K562 (cell line): ENCODE data around the gene SAE1.

Experiments
- NFYB ChIP-seq: IDR thresholded peaks from 2 replicates; pipeline ENCODE4 v1.6.1; 2011; ENCODE audit warnings: mild to moderate bottlenecking, moderate library complexity; ENCODE audit not compliant: insufficient read length; ENCODE audit errors: extremely low read depth
- ZNF217 ChIP-seq: sonication (generic); formaldehyde crosslinking; IDR thresholded peaks from 2 replicates; pipeline ENCODE4 v1.8.0; 2022; ENCODE audit warnings: mild to moderate bottlenecking, missing genetic modification reagents
- TF ChIP-seq, protein P1 (sequence below): fragments of 150-350 bp; IDR thresholded peaks from 2 replicates; pipeline ENCODE4 v1.6.1; 2014; ENCODE audit warnings: low read depth, mild to moderate bottlenecking, low read length, borderline replicate concordance

DNA sequence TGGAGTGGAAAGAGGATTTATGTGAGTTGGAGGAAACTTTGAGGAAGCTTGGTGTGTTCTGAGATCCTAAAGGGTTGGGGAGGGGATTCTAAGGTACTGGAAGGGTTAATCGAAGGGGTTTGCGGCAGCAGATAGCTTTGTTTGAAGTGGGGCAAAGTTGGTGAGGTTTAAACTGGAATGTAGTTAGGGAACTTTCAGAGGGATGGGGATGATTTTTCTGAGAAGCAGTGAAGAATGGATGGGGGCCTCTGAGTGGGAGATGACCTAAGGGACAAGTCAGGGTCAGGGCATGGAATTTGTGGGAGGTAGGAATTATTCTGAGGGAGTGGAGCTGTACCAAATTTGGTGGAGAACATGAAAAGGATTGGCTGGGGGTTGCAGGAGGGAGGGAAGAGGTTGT, 3.9 kb downstream of the SAE1 start:
- TF ChIP-seq ZNF217 (CRISPR knock-in tag) (no peak), NFYB (no peak)
- TF ChIP-seq, protein P1, sequence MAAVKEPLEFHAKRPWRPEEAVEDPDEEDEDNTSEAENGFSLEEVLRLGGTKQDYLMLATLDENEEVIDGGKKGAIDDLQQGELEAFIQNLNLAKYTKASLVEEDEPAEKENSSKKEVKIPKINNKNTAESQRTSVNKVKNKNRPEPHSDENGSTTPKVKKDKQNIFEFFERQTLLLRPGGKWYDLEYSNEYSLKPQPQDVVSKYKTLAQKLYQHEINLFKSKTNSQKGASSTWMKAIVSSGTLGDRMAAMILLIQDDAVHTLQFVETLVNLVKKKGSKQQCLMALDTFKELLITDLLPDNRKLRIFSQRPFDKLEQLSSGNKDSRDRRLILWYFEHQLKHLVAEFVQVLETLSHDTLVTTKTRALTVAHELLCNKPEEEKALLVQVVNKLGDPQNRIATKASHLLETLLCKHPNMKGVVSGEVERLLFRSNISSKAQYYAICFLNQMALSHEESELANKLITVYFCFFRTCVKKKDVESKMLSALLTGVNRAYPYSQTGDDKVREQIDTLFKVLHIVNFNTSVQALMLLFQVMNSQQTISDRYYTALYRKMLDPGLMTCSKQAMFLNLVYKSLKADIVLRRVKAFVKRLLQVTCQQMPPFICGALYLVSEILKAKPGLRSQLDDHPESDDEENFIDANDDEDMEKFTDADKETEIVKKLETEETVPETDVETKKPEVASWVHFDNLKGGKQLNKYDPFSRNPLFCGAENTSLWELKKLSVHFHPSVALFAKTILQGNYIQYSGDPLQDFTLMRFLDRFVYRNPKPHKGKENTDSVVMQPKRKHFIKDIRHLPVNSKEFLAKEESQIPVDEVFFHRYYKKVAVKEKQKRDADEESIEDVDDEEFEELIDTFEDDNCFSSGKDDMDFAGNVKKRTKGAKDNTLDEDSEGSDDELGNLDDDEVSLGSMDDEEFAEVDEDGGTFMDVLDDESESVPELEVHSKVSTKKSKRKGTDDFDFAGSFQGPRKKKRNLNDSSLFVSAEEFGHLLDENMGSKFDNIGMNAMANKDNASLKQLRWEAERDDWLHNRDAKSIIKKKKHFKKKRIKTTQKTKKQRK, result no peak
